IMR-90 (cell line): ENCODE data around the gene ZNF679.

Source experiments
- CHD1 ChIP-seq: IDR thresholded peaks from 2 replicates; pipeline ENCODE4 v1.6.1; 2012; ENCODE audit warnings: low read depth, low read length, improper control_type of control experiment
- FOS ChIP-seq: fragments of 150-350 bp; IDR thresholded peaks from 2 replicates; pipeline ENCODE4 v1.6.1; 2016; ENCODE audit warnings: low read depth, low read length
- NFE2L2 ChIP-seq: fragments of 150-350 bp; IDR thresholded peaks from 2 replicates; pipeline ENCODE4 v1.6.1; 2016; ENCODE audit warnings: low read depth, mild to moderate bottlenecking, low read length
- POLR2A ChIP-seq: IDR thresholded peaks from 2 replicates; pipeline ENCODE4 v1.6.1; 2012; ENCODE audit warnings: mild to moderate bottlenecking, low read depth, low read length
- RAD21 ChIP-seq: IDR thresholded peaks from 2 replicates; pipeline ENCODE4 v1.6.1; 2012; ENCODE audit warnings: low read length, improper control_type of control experiment
- SMC3 ChIP-seq: fragments of 150-350 bp; IDR thresholded peaks from 2 replicates; pipeline ENCODE4 v1.6.1; 2016; ENCODE audit warnings: low read depth, mild to moderate bottlenecking, antibody characterized with exemption, low read length, moderate library complexity
- TF ChIP-seq, protein P1 (sequence below): conservative IDR thresholded peaks from 2 replicates; pipeline ENCODE4 v1.5.1; 2012; ENCODE audit warnings: mild to moderate bottlenecking, low read depth, low read length, improper control_type of control experiment

DNA sequence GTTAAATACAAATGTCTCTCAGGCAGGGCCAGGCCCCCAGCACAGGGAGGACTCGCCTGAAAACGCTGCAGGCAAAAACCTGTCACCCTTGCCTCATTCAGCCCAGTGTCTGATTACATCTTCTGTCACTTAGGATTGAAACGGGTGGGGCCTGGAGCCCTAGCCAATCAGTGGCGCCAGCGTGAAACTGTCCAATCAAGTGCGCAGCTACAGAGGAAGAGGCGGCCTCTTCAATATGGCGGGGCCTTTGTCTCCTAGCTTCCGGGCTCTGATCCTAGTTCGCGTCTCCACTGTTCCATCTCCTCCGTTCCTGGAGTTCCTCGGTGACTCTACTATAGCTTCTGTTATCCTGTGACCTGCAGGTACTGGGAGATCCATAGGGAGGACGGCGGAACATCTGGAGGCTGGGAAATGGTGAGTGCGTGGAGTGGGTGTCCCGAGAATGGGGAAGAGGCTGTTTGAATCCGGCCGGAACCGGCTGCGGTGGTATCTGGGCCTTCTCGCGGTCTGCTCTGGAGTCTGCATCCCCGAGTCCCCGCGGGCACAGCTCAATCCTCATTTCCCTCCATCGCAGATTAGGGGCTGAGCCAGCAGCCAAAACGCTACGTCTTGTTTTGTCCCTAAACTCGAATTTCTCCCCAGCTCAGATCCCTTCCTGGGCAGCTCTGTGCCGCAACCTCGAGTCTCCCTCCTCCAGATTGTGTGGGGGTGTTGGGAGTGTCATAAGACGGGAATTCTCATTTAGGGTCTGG, 85.6 kb downstream of the ZNF679 start, which contains the start of gene ZNF736:
- TF ChIP-seq, protein P1, sequence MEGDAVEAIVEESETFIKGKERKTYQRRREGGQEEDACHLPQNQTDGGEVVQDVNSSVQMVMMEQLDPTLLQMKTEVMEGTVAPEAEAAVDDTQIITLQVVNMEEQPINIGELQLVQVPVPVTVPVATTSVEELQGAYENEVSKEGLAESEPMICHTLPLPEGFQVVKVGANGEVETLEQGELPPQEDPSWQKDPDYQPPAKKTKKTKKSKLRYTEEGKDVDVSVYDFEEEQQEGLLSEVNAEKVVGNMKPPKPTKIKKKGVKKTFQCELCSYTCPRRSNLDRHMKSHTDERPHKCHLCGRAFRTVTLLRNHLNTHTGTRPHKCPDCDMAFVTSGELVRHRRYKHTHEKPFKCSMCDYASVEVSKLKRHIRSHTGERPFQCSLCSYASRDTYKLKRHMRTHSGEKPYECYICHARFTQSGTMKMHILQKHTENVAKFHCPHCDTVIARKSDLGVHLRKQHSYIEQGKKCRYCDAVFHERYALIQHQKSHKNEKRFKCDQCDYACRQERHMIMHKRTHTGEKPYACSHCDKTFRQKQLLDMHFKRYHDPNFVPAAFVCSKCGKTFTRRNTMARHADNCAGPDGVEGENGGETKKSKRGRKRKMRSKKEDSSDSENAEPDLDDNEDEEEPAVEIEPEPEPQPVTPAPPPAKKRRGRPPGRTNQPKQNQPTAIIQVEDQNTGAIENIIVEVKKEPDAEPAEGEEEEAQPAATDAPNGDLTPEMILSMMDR = no peak
- peak; percentile 84 for TF ChIP-seq POLR2A
- 0 out of 2 replicates have a peak, but pooled peaks have one; percentile 17 for TF ChIP-seq FOS
- TF ChIP-seq CHD1 = no peak
- TF ChIP-seq RAD21 = no peak
- no peak for TF ChIP-seq NFE2L2
- TF ChIP-seq SMC3 = no peak
